ENCODE measurements around the gene PCDHGC5.

The PCDHGC5 gene

GRCh38 chr5:141512911-141513626, 24.2 kb downstream of the PCDHGC5 start:
- peak; percentile 45 for DNase-seq (ENCODE audit: low spot score)

- peak; percentile 87 for DNase-seq (ENCODE audit: low spot score)
These were observed 24.9 kb downstream of the PCDHGC5 start for GRCh38 chr5:141513627-141514329.

- peak; percentile 80 for DNase-seq (ENCODE audit: low spot score)
These were observed 25.7 kb downstream of the PCDHGC5 start for GRCh38 chr5:141514330-141515133.

DNA sequence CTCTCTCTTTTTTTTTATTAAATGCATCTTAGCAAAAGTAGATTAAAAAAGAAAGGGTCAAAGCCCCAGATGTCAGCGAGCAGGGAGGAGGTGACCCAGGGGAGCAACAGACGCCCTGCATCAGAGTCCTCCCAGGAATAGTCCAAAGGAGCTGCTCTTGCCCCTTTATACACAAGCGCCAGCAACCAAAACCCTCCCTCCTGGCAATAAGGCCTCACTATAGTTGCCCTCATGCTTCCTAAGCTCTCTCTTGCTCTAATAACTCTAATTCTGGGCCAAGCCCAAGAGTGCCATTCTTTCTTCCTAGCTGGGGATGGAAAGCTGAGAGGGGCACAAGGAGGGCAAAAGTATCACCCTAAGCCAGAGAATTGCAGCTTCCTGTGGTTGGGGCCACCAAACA, 26.3 kb downstream of the PCDHGC5 start:
- no peak for DNase-seq (ENCODE audit: low spot score)

GRCh38 chr5:141515946-141516671, 27.2 kb downstream of the PCDHGC5 start:
- DNase-seq (ENCODE audit: low spot score) = no peak

GRCh38 chr5:141516672-141517025, 27.8 kb downstream of the PCDHGC5 start:
- no peak for DNase-seq (ENCODE audit: low spot score)

DNA sequence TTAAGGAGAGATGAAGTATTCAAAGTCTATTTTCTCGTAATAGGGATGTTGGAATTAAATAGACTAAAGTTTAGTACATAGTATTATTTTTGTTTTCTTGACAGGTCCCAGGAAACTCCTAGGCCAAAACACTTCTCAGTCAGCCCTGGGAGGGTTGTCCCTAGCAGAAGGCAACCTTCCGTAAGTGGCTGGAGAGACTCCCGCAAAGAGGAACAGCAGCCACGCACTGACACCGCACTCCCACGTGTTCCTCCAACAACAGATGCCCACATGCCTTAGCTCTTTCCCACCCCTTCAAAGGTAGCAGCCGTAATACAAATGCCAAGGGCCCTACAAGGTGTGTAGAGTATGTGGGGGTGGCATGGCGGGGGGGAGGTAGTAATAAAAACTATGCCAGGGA, 28.4 kb downstream of the PCDHGC5 start:
- no peak for DNase-seq (ENCODE audit: low spot score)

DNA sequence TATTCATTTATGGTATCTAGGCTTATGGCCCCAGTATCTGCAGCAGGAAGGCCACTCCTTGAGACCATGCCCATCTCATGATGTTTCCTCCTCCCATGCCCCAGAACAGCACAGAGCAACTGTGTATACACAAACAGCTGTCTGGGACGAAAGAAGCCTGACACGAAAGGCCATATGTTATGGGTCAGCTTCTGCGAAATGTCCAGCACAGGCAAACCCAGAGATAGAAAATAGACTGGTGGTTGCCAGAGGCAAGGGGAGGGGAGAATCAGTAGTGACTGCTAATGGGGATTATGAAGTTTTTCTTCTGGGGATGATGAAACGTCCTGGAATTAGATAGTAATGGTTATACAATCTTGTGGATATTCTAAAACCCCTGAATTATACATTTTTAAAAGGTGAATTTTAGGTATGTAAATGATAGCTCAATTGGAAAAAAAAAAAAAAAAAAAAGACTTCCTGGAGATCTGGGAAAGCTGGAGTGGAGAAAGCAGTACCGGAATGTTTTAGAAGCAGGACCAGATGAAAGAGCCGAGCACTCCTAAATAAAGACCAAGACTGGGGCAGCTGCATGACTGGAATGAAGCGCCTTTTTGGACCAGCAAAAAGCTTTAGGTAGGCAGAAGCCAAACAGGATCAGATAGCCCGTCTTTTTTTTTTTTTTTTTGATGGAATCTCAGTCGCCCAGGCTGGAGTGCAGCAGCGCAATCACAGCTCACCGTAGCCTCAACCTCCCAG, 29.2 kb downstream of the PCDHGC5 start:
- no peak for DNase-seq (ENCODE audit: low spot score)

DNA sequence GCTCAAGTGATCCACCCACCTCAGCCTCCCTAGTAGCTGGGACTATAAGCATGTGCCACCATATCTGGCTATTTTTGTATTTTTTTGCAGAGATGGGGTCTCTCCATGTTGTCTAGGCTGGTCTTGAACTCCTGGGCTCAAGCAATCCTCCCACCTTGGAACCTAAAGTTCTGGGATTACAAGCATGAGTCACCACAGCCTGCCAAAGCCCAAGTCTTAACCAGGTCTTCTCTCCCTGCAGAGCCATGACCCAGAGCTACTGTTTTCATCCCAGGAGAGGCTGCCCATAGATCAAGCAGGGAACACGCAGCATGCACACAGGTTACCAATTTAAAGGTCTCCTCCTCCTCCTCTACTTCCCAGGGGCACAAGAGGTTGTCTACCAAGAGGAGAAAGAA, 29.7 kb downstream of the PCDHGC5 start:
- DNase-seq (ENCODE audit: low spot score) = no peak

DNA sequence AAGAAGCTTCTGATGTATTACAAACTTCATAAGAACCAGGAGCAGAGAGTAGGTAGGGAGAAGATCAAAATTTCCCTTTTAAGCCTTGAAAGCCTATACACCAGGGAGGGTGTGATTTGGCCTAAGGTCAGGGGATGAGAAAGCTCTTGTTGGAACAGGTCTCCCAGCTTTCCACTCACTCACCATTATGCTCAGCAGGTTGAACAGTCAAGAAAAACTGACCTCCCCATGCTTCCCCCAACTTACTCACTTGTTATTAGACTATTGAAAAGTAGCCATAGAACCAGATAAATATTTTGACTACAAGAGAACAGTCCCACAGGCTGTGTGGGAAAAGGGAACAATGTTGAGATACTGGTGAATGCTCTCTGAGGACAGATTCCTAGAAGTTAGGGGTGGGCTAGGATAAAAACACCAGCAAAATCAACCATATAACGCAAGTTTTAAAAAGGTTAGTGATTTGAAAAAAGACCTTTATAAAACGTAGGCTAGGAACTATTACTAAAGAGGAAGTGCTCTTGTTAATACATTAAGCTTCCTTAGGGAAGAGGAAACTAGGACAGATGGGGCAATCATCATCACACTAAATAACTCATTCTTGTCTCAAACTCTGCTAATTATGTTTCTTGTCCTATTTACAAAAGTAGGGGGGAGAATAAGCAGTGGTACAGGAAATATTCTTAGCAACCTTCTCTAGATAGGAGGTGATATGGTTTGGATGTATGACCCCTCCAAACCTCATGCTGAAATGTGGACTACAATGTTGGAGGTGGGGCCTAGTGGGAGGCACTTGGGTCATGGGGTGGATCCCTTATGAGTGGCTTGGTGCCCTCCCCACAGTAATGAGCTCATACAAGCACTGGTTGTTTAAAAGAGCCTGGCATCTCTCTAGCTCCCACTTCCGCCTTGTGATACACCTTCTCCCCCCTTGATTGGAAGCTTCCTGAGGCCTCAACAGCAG, 31.0 kb downstream of the PCDHGC5 start:
- DNase-seq (ENCODE audit: low spot score) = peak; percentile 19

DNA sequence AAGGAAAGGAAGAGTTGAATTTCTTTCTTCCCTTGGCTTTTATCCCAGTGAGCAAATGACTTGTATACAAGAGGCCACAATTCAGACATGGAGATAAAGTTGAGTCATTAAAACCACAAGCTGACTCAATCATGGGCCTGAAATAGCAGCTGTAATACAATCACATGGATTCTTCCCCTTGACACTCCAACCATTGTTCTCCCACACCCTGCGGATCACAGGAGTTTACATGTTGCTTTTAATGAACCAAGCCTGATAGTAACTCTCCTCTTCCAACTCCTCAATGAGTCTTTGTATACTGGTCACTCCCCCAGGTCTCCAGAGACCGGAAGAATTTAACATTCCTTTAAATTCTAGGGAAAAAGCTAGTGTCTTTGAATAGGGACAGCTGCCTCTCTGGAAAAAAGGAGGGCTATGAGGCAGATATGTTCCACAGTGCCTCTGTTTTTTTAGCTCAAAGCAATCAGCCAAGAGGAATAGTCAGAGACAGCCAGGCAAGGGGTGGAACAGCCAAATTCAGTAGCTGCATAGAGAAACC, 32.4 kb downstream of the PCDHGC5 start:
- peak; percentile 98 for DNase-seq (ENCODE audit: low spot score)

DNA sequence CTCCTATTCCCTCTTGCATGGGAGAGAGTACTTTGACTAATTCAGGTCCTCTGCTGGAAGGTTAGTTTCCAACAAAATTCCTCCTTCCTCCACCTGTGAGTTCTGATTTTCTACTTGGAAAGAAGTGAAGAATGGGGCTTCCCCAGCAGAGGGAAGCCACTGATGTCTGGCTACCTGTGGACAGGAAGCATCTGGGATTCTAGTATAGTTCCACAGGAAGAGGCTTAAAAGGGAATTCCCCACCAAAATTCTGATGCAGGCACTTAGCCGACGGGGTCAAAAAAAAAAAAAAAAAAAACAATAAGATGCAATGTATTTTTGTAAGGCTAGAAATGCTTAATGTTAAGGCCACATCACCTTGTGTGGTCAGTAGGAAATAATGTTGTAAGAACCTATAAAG, 33.4 kb downstream of the PCDHGC5 start:
- peak; percentile 46 for DNase-seq (ENCODE audit: low spot score)

DNA sequence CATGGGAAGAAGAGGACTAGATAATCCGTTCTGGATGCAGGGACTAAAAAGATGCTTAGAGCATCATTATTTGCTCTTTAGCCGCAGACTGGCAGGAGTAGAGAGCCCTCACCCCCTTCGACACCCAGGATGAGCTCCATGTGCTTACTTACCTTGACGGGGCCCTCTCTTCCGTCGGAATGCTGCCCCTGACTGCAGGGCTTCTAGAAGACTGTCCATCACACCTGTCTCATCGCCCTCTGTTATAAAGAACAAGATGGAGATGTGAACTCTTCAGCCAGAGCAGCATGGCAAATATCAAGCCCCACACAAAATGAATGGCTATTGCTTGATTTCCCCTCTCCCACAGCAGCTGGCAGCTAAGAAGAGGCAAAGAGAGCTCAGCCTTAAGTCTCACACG, 35.1 kb downstream of the PCDHGC5 start:
- DNase-seq (ENCODE audit: low spot score) = no peak

DNA sequence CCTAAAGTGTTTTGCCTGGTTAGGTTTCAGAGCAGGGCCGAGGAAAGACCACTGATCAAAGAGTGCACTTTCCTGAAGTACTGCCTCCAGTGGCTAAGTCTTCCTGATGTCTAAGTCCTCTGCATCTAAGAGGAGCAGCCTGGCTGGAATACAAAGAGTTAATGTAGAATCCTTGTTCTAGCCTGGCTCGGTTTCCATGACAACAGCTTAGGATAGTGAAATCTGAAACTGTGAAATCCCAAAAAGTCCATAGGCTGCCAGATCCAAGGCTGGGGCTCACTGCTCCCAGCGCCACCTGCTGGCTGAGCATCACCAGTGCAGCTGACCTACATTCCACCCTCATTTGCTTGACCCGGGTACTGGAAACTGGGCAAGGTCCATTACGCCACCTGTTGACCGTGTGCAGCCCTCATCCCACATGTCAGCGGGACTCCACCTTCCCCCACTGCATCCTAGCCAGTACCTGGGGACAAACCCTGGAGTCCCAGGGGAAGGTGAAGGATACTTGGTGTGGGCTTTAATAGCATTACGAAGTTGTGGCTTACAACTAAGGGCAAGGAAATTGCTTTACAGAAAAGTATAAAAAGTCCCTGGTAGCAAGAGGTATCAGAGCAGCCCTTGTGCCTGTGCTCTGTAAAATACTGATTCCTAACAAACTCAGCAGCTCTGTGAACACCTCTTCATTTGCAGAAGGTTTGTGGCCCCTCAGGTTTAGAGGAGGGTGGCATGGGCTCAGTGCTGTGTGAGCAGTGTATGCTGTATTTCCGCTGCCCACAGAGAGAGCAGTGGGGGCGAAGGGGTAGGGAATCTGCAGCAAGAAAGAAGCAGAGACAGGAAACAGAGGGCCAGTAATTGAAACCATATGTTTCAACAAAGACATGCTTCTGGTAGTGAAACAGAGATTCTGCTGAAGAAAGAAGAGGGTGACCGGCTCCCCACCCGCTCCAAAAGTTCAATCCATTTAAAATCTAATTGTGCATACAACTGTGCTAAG, 36.0 kb downstream of the PCDHGC5 start:
- peak; percentile 90 for DNase-seq (ENCODE audit: low spot score)

GRCh38 chr5:141525653-141526052, 36.8 kb downstream of the PCDHGC5 start:
- DNase-seq (ENCODE audit: low spot score) = peak; percentile 57

DNA sequence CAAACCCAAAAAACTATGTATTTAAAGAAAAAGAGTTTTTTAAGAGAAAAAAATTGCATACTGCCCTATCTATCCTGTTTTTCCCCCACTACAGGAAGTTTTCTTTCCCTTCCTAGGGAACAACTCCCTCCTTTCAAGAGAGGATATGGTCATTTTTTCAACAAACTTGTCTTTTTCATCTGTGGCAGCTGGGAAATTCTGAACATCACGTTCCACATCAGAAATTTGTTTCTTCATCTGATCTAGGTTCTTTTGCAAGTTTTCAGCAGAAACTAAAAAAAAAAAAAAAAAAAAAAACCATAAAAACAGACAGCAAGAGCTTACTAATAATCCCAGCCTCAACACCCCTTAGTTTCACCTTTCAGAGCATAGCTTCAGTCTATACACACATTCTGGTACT, 38.5 kb downstream of the PCDHGC5 start:
- no peak for DNase-seq (ENCODE audit: low spot score)

- DNase-seq (ENCODE audit: low spot score) = no peak
These were observed 39.6 kb downstream of the PCDHGC5 start for GRCh38 chr5:141528291-141528984.

- DNase-seq (ENCODE audit: low spot score) = peak; percentile 58
These were observed 40.1 kb downstream of the PCDHGC5 start for GRCh38 chr5:141529002-141529401.

Measured in kidney tubule cell (primary cell).